Endothelial cell of umbilical vein (primary cell): ENCODE data around the gene TMEM233. TPM values are rescaled to one million over a fixed set of nuclear protein-coding genes. Genes with fewer than 3 reads are reported as not detected.

Experiments used
- BruUV-seq: library from RNA; stranded (reverse); fragments of 400-500 nt; replicated peaks from 2 replicates; lab custom pipeline; 2021; lab: Mats Ljungman, UMichigan
- CTCF ChIA-PET: fragments of 300-600, 350-600 bp; sonication (Branson Sonifier 250); formaldehyde crosslinking; loops from one replicate; lab custom pipeline; 2021; ENCODE audit warnings: antibody characterized with exemption, inconsistent platforms; lab: Charles Lee
- POLR2A ChIA-PET: fragments of 300-600, 350-600 bp; sonication (Branson Sonifier 250); formaldehyde crosslinking; loops from one replicate; lab custom pipeline; 2021; ENCODE audit warnings: antibody characterized with exemption, inconsistent platforms; lab: Charles Lee
- DNase-seq: peaks from one replicate; pipeline ENCODE4 v3.0.0-alpha.2; 2011; ENCODE audit warnings: low read depth, low spot score
- FAIRE-seq: peaks from 2 replicates; lab custom pipeline; 2011; peaks lifted over from hg19 to GRCh38; lab: Jason Lieb, UNC
- H2AFZ ChIP-seq: 2 replicates; pipeline ENCODE4 v1.6.0; 2012; ENCODE audit warnings: low read depth, low read length, control low read depth, inconsistent platforms
- H3K27ac ChIP-seq: 2 replicates; pipeline ENCODE4 v1.5.1; 2011; ENCODE audit warnings: low read depth, mild to moderate bottlenecking, control low read depth, low read length, moderate library complexity; ENCODE audit not compliant: insufficient read depth
- H3K27me3 ChIP-seq, 2 experiments: 2 replicates each; pipeline versions ENCODE4 v1.6.0 to v1.6.1; 2011; ENCODE audit warnings: low read length in 2 of 2, mixed read lengths in 1 of 2; ENCODE audit not compliant: control insufficient read depth in 2 of 2, insufficient read depth in 2 of 2
- H3K36me3 ChIP-seq, 2 experiments: 2 replicates in 1 of 2; 3 replicates in 1 of 2; pipeline ENCODE4 v1.5.1; 2011; ENCODE audit warnings: low read length in 2 of 2, mild to moderate bottlenecking in 1 of 2, moderate library complexity in 1 of 2; ENCODE audit not compliant: control insufficient read depth in 2 of 2, insufficient read depth in 2 of 2; ENCODE audit errors: extremely low read depth in 1 of 2
- H3K4me1 ChIP-seq: 3 replicates; pipeline ENCODE4 v1.5.1; 2011; ENCODE audit warnings: mild to moderate bottlenecking, low read length; ENCODE audit not compliant: control insufficient read depth, insufficient read depth; ENCODE audit errors: extremely low read depth
- H3K4me2 ChIP-seq: 2 replicates; pipeline ENCODE4 v1.6.1; 2011; ENCODE audit warnings: low read length, control low read depth, mixed read lengths; ENCODE audit not compliant: insufficient read depth
- H3K4me3 ChIP-seq, 3 experiments: fragments of 200-600 bp in 1 of 3; sonication (generic), shearing (Covaris generic) in 1 of 3; replicated peaks in 1 of 3; 2 replicates each; pipeline ENCODE4 v1.5.1; 2011 to 2016; ENCODE audit warnings: control low read depth in 3 of 3, low read length in 3 of 3, mild to moderate bottlenecking in 2 of 3, inconsistent platforms in 1 of 3, low read depth in 1 of 3, moderate library complexity in 1 of 3; ENCODE audit not compliant: insufficient read depth in 1 of 3
- H3K79me2 ChIP-seq: 2 replicates; pipeline ENCODE4 v1.6.0; 2012; ENCODE audit warnings: low read length, inconsistent platforms; ENCODE audit not compliant: control insufficient read depth, insufficient read depth
- H3K9ac ChIP-seq: replicated peaks from 2 replicates; pipeline ENCODE3; 2011; ENCODE audit warnings: low read length, control low read depth; ENCODE audit not compliant: insufficient read depth; ENCODE audit errors: extremely low read depth
- H3K9me1 ChIP-seq: replicated peaks from 3 replicates; pipeline ENCODE4 v1.6.0; 2011; ENCODE audit warnings: mild to moderate bottlenecking, low read length; ENCODE audit not compliant: control insufficient read depth, insufficient read depth; ENCODE audit errors: extremely low read depth
- H3K9me3 ChIP-seq: replicated peaks from 2 replicates; pipeline ENCODE4 v1.5.1; 2012; ENCODE audit warnings: low read length, inconsistent platforms; ENCODE audit not compliant: control insufficient read depth, insufficient read depth
- H4K20me1 ChIP-seq: replicated peaks from 2 replicates; pipeline ENCODE3; 2011; ENCODE audit warnings: mild to moderate bottlenecking, low read length; ENCODE audit not compliant: control insufficient read depth, insufficient read depth; ENCODE audit errors: extremely low read depth
- CTCF ChIP-seq, 2 donors: IDR thresholded peaks; 1 replicate in 1 of 2; 2 replicates in 1 of 2; pipeline ENCODE4 v1.5.1; 2011; ENCODE audit warnings: low read length in 2 of 2, mild to moderate bottlenecking in 2 of 2, moderate library complexity in 2 of 2, control low read depth in 1 of 2, inconsistent platforms in 1 of 2, low read depth in 1 of 2; ENCODE audit not compliant: insufficient read depth in 1 of 2; ENCODE audit errors: extremely low read depth in 1 of 2
- EZH2 ChIP-seq: IDR thresholded peaks from 2 replicates; pipeline ENCODE4 v1.6.1; 2012; ENCODE audit warnings: borderline replicate concordance, low read depth, mild to moderate bottlenecking, moderate library complexity, low read length, inconsistent platforms; ENCODE audit not compliant: severe bottlenecking
- FOS ChIP-seq: IDR thresholded peaks from 2 replicates; pipeline ENCODE4 v1.6.1; 2011; ENCODE audit warnings: mild to moderate bottlenecking, low read length, moderate library complexity, borderline replicate concordance; ENCODE audit not compliant: insufficient read depth
- GATA2 ChIP-seq: IDR thresholded peaks from 2 replicates; pipeline ENCODE4 v1.7.0; 2011; ENCODE audit warnings: low read depth, mild to moderate bottlenecking, moderate library complexity, mixed read lengths, low read length; ENCODE audit not compliant: insufficient read length, insufficient read depth
- JUN ChIP-seq: IDR thresholded peaks from 2 replicates; pipeline ENCODE4 v1.6.1; 2011; ENCODE audit warnings: borderline replicate concordance, low read depth; ENCODE audit not compliant: insufficient read length, insufficient read depth
- MYC ChIP-seq: IDR thresholded peaks from one replicate; pipeline ENCODE4 v1.6.1; 2011; ENCODE audit warnings: mild to moderate bottlenecking, low read depth, low read length
- POLR2A ChIP-seq: IDR thresholded peaks from 2 replicates; pipeline ENCODE4 v1.6.1; 2012; ENCODE audit warnings: low read depth, mild to moderate bottlenecking, control low read depth, low read length
- POLR2AphosphoS5 ChIP-seq: IDR thresholded peaks from 2 replicates; pipeline ENCODE4 v1.6.1; 2012; ENCODE audit warnings: low read depth, mild to moderate bottlenecking, control low read depth, low read length, moderate library complexity; ENCODE audit not compliant: insufficient read depth
- dilution Hi-C: fragments of 300-500 bp; cut with MboI; formaldehyde crosslinking; loops from one replicate; pipeline ENCODE4 v1.15.0; 2019; ENCODE audit warnings: low sequenced_read_pairs; ENCODE audit not compliant: extremely low pct_ligation_motif_present
- intact Hi-C: fragments of 100-400 bp; cut with micrococcal nuclease; formaldehyde crosslinking; loops from one replicate; pipeline ENCODE4 v1.10.0; 2022
- polyA plus RNA-seq, 4 experiments: library from polyadenylated mRNA; depleted of rRNA in 3 of 4; stranded (reverse) in 3 of 4; unstranded in 1 of 4; fragments of >200 nt; gene quantifications; 2 replicates each; pipeline versions ENCODE4 v1.2.1 to v1.2.3, GENCODE V29; 2011 to 2012; ENCODE audit warnings: missing spikeins in 1 of 4
- total RNA-seq: library from RNA; stranded (reverse); gene quantifications from 2 replicates; pipeline ENCODE4 v1.2.3, GENCODE V29; 2021
- TF ChIP-seq, protein P1 (sequence below): IDR thresholded peaks from 2 replicates; pipeline ENCODE4 v1.6.1; 2011; ENCODE audit not compliant: insufficient read depth, insufficient read length

TMEM233 gene
- total and polyA plus RNA-seq, 2 donors (not counting 3 experiments of a cell fraction or from before 2014, with no cell fraction given): 0.01 TPM; not detected in 1

DNA sequence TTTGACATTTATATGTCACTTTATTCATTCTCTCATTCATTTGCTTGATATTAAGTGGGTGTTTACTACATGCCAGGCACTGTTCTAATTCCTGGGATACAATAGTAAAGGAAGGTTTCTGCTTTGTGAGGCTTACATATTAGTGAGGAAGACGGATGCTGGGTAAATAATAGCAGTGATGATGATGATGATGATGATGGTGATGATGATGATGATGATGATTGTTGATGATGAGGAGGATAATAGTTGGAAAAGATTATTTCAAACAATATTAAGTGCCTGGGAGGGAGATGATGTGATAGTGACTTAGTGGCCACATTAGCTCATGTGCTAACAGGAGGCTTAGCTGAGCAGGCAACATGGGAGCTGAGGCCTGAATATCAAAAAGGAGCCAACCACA lies 19.3 kb upstream of the TMEM233 start:
- H3K36me3 ChIP-seq: no peaks in the 10 kb centered on the region
- POLR2A ChIA-PET: interaction anchor here (0.7 kb wide), 1 partner anchor 218 kb away, joined by 4 read pairs; no protein-coding TSS in a partner anchor
- CTCF ChIA-PET: no interaction called here
- H3K9ac ChIP-seq: no peak overlapping the region
- no peaks in the 10 kb centered on the region for H4K20me1 ChIP-seq
- H3K4me1 ChIP-seq: no peaks in the 10 kb centered on the region
- no peaks in the 10 kb centered on the region for H3K27me3 ChIP-seq
- no peak overlapping the region for H3K4me3 ChIP-seq
- no peaks in the 10 kb centered on the region for H3K79me2 ChIP-seq
- H3K27ac ChIP-seq: no peak overlapping the region
- dilution Hi-C loops: no loop called here
- TF ChIP-seq POLR2AphosphoS5 (no peak), FOS (no peak), CTCF (IDR thresholded peaks at IDR 0.05; ENCODE audit: extremely low read depth in 1 of 2, insufficient read depth in 1 of 2, low read depth in 1 of 2, low read length in 2 of 2) (no peak), EZH2 (no peak), POLR2A (no peak), JUN (no peak), GATA2 (no peak), MYC (no peak)
- TF ChIP-seq, protein P1, sequence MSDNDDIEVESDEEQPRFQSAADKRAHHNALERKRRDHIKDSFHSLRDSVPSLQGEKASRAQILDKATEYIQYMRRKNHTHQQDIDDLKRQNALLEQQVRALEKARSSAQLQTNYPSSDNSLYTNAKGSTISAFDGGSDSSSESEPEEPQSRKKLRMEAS: no peak
- H3K9me1 ChIP-seq: no peaks in the 10 kb centered on the region
- intact Hi-C loops: no loop called here
- no TSS peak for BruUV-seq
- no peak overlapping the region for H2AFZ ChIP-seq
- no peaks in the 10 kb centered on the region for H3K9me3 ChIP-seq
- DNase-seq (no peak), FAIRE-seq (no peak)
- no peak overlapping the region for H3K4me2 ChIP-seq
